HG02610 (cell line): ENCODE measurements around the gene GLYATL2.
A peak's percentile ranks its signal among the peaks of the same experiment; 100 is the strongest.

Source experiments
- ATAC-seq: cut with Tn5 transposase; IDR thresholded peaks from one replicate; pipeline ENCODE4 v1.9.1; 2021; ENCODE audit warnings: mild to moderate bottlenecking, moderate library complexity; ENCODE audit not compliant: unreplicated experiment

GLYATL2 gene

GRCh38 chr11:58801302-58801701 lies 43.2 kb downstream of the GLYATL2 start:
- ATAC-seq = no peak

GRCh38 chr11:58796333-58796732 lies 48.2 kb downstream of the GLYATL2 start:
- no peak for ATAC-seq

GRCh38 chr11:58788355-58789023 lies 56.0 kb downstream of the GLYATL2 start:
- peak; percentile 89 for ATAC-seq

- ATAC-seq = peak; percentile 12
Measured at GRCh38 chr11:58787903-58788302, 56.6 kb downstream of the GLYATL2 start.

- ATAC-seq = no peak
Measured at GRCh38 chr11:58786693-58787092, 57.8 kb downstream of the GLYATL2 start.

- no peak for ATAC-seq
Measured at GRCh38 chr11:58784995-58785394, 59.5 kb downstream of the GLYATL2 start.
